Breast epithelium (tissue), 3 donors: Measurements from ENCODE around the gene PHTF2.
"Not testable (repeated sequence)": the region's sequence is repeated elsewhere in the genome, so short reads cannot be mapped to it uniquely, and the experiment has no call there.

Source experiments
- POLR2A ChIP-seq: fragments of 450-650 bp; IDR thresholded peaks from one replicate; pipeline ENCODE4 v1.6.1; 2016; ENCODE audit warnings: antibody characterized with exemption, mild to moderate bottlenecking, moderate library complexity
- POLR2AphosphoS5 ChIP-seq, 3 donors: sonication (generic); formaldehyde crosslinking; IDR thresholded peaks; one replicate each; pipeline ENCODE4 v1.6.1; 2017; ENCODE audit warnings: antibody characterized with exemption in 3 of 3
- TF ChIP-seq, protein P1 (sequence below), 3 donors: fragments of 450-650 bp; IDR thresholded peaks; one replicate each; pipeline ENCODE4 v1.5.1; 2016 to 2017; ENCODE audit warnings: antibody characterized with exemption in 3 of 3, mild to moderate bottlenecking in 3 of 3, moderate library complexity in 3 of 3

DNA sequence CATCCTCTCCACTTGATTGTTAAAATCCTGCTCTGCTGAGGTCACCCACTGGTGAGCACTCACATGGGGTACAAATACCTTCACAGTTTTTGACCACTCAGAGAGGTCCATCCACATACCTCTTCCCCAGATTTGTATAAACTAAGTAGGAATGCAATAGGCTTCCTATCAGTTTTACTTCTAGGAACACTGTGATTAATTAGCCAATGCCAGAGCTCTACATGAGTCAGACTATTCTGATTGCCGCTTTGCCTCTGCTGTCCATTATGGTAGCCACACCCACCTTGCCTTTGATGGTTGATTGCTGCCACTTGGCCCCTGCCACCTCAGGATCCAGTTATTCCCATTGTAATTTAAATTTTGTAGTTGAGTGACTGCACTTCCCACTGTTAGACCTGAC lies 73.7 kb downstream of the PHTF2 start:
- TF ChIP-seq, protein P1, sequence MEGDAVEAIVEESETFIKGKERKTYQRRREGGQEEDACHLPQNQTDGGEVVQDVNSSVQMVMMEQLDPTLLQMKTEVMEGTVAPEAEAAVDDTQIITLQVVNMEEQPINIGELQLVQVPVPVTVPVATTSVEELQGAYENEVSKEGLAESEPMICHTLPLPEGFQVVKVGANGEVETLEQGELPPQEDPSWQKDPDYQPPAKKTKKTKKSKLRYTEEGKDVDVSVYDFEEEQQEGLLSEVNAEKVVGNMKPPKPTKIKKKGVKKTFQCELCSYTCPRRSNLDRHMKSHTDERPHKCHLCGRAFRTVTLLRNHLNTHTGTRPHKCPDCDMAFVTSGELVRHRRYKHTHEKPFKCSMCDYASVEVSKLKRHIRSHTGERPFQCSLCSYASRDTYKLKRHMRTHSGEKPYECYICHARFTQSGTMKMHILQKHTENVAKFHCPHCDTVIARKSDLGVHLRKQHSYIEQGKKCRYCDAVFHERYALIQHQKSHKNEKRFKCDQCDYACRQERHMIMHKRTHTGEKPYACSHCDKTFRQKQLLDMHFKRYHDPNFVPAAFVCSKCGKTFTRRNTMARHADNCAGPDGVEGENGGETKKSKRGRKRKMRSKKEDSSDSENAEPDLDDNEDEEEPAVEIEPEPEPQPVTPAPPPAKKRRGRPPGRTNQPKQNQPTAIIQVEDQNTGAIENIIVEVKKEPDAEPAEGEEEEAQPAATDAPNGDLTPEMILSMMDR (IDR thresholded peaks at IDR 0.05): not testable (repeated sequence)
- TF ChIP-seq POLR2A; POLR2AphosphoS5 (IDR thresholded peaks at IDR 0.05): not testable (repeated sequence)
